Stimulated activated CD4-positive, alpha-beta T cell treated with anti-CD3 and anti-CD28 coated beads, Interleukin-4, amount 100 ng/mL, for 24 hours (primary cell): Measurements from ENCODE around the gene ELN.
"Not testable (repeated sequence)": the region's sequence is repeated elsewhere in the genome, so short reads cannot be mapped to it uniquely, and the experiment has no call there.

ENCODE experiments used
- DNase-seq: peaks from one replicate; pipeline ENCODE4 v3.0.0-alpha.2; 2020

The ELN gene

DNA sequence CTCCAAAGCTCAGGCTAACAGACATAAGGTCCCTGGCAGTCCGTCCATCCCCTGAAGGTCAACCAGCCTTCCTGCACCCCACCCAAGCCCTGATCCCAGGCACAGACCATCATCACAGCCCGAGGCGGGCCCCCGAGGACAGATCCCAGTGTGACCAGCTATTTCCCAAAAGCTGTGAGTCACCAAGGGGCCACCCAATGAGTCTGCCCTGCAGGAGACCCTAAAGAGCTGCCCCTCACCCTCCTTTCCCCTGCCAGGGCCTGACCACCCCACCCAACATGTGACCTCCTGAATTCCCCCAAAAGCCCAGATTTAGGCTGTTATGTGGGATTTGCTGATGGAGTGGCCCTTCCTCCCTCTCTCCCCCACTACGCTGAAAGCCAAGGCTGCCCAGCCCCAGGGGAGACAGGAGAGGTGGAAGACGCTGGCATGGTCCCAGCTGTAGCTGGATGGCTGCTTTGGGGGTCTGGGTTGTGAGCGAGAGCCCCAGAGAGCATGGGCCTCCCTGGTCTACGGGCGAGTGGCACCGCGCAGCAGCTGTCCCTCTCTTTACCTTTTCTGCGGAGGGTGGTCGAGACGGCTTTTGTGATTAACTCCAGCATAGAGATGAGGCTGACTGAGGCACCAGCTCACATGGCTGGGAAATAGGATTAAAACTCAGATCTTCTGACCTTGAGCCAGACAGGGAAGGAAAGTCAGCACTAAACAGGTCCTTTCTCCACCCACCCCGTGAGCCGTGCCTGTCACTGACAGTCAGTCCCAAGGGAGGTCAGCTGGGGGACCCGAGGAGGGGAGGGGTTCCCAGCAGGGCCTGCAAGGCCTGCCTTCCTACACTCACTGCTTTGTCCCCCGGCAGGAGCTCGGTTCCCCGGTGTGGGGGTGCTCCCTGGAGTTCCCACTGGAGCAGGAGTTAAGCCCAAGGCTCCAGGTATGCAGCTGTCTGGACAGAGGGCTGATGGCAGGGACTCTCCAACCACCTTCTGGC is 16.7 kb downstream of the ELN start:
- DNase-seq = no peak

- not testable (repeated sequence) for DNase-seq
Measured at GRCh38 chr7:74046581-74046980, 18.6 kb downstream of the ELN start.

DNA sequence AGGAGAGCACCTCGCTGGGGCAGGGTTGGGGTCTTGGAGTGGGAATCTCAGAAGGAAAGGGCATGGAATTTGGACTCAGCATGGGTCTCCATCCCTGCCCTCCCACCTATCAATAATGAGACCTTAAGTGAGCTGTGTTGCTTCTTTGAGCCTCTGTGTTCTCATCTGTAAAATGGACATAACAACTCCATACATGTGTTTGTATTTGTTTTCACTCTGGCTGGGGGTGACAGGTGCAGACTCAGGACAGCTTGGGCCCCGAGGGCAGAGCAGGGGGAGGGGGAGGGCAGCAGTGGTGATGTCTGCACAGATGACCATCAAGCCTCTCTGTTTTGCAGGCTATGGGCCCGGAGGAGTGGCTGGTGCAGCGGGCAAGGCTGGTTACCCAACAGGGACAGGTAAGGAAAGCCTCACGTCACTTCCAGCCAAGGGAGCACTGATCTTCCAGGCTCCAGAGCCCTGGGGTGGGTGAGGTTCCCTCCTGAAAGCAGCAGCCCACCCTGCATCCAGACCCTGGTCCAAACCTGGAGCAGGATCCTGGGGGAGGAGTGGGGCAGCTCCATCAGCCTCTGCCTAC is 19.9 kb downstream of the ELN start:
- no peak for DNase-seq

DNA sequence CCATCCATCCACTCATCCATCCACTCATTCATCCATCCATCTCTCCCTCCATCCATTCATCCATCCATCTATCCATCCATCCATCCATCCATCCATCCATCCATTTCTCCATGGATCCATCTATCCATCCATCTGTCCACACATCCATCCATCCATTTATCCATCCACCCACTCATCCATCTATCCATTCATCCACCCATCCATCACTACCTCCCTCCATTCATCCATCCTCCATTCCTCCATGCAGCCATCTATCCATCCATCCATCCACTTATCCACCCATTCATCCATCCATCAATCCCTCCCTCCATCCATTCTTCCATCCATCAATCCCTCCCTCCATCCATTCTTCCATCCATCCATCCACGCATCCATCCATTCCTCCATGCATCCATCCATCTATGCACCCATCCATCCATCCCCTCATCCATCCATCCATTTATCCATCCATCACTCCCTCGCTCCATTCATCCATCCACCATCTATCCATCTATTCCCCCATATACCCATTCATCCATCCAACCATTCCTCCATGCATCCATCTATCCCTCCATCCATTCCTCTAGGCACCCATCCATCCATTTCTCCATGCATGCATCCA is 21.1 kb downstream of the ELN start:
- DNase-seq = no peak

GRCh38 chr7:74049997-74050798 is 22.2 kb downstream of the ELN start:
- DNase-seq = no peak

DNA sequence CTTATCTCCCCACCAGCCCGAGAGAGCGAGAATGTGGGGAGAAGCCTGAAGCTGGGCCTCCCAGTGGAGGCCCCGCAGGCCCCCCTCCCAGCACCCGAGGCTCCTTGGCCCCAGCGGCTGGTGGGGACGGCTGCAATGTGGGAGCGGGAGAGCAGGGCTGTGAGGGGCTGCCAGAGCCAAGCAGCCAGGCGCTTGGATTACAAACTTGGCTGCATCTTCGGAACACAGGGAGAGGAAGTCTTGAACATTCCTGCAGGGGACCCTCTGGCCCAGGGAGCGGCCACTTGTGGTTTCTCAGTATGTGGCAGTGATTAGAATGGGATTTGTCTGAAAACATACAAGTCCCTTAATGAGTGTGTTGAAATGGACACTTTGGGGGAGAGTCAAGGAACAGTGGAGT is 23.2 kb downstream of the ELN start:
- DNase-seq = no peak

DNA sequence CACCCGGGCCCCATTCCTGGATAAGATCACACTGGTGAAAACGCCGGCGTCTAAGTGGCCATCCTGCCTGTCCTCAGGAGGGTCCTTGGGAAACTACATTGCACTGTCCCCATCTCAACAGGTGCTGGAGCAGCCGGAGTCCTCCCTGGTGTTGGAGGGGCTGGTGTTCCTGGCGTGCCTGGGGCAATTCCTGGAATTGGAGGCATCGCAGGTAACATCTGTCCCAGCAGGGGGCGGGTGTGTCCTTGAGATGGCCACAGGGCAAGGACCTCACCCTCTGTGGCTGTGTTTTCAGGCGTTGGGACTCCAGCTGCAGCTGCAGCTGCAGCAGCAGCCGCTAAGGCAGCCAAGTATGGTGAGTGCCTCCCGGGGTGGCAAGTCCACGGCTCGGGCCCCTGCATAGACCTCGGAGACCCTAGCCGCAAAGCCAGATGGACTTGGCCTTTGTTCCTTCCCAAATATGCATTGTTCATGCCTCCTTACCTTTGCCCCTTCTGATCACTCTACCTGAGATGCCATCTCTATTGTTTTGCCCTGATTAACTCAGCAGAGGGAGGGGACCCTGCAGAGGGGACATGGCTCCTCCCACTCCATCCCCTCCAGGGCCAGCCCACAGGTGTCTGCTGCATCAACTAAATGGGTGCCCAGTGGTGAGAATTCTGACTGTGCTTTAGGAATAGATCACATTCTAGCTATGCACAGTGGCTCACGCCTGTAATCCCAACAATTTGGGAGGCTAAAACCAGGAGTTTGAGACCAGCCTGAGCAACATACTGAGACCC is 23.8 kb downstream of the ELN start:
- no peak for DNase-seq

- no peak for DNase-seq
Measured at GRCh38 chr7:74052628-74053027, 24.7 kb downstream of the ELN start.

DNA sequence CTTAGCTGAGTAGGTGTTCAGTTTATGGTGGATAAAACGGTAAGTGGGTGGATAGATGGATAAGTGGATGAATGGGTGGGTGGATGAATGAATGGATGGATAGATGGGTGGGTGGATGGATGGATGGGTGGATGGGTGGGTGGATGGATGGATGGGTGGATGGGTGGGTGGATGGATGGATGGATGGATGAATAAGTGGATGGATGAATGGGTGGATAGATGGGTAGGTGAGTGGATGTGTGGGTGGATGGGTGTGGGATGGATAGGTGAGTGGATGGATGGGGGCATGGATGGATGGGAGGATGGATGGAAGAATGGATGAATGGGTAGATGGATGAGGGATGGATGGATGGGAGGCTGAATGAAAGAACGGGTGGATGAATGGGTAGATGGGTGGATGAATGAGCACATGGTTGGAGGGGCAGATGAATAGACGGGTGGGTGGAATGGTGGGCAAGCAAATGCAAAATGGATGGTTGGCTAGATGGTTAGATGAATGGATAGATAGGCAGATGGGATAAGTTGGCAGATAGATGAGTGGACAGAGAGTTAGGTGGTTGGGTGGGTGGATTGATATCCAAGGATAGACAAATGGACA is 25.7 kb downstream of the ELN start:
- no peak for DNase-seq

DNA sequence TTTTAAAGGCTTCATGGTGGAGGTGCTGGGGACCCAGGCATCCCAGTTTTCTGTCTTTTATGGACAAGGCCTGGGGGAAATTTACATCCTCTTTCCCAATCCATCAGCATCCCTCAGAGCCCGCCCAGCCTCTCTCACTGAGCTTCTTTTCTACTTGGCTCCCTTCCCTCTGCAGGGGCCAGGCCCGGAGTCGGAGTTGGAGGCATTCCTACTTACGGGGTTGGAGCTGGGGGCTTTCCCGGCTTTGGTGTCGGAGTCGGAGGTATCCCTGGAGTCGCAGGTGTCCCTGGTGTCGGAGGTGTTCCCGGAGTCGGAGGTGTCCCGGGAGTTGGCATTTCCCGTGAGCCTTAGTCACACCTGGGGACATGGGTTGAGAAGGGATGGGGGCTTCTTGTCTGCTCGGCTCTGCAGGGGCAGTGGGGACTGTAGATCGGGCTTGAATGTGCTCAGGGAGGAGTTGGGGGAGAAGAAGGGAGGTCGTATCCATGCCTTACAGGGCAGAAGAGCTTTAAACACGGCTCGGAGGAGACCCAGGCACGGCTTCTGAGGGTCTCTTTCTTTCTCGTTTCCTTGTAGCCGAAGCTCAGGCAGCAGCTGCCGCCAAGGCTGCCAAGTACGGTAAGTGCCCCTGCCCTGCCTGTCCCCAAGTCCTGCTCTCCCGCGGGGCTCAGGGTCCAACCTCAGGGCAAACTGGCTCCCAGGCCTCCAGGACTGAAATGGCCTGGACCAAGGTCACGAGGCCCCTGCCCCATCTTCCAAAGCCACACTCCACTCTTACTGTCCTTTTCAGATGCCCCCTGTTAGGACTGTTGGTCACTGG is 28.3 kb downstream of the ELN start:
- DNase-seq = no peak

DNA sequence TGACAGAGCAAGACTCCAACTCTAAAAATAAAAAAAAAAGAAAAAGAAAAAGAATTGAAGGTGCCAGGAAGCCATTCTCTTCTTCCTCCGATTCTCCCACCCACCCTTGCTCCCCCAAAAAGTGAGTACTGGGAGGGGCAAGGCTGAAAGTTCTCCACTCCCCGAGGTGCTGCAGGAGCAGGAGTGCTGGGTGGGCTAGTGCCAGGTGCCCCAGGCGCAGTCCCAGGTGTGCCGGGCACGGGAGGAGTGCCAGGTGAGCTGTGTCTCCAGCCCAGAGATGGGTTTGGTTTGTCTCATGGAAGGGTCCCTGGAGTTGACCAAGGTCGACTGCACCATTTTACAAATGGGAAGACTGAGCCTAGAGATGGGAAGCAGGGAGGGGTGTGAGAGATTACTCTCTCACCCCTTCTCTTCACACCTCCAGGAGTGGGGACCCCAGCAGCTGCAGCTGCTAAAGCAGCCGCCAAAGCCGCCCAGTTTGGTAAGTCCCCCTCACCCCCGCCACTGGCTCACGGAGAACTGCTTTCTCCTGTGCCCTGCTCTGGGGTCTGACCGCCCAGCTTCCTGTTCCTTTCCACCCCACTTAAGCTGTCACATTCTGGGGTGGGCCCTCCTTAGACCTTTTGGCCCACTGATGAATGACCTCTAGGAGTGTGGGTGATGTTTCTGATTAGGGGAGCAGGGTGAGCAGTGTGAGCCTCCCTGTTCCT is 29.4 kb downstream of the ELN start:
- DNase-seq = no peak

- DNase-seq = no peak
Measured at GRCh38 chr7:74057987-74058386, 30.0 kb downstream of the ELN start.

GRCh38 chr7:74058486-74058885 is 30.5 kb downstream of the ELN start:
- no peak for DNase-seq

- no peak for DNase-seq
Measured at GRCh38 chr7:74059037-74059436, 31.1 kb downstream of the ELN start.

- no peak for DNase-seq
Measured at GRCh38 chr7:74059681-74060588, 32.0 kb downstream of the ELN start.

DNA sequence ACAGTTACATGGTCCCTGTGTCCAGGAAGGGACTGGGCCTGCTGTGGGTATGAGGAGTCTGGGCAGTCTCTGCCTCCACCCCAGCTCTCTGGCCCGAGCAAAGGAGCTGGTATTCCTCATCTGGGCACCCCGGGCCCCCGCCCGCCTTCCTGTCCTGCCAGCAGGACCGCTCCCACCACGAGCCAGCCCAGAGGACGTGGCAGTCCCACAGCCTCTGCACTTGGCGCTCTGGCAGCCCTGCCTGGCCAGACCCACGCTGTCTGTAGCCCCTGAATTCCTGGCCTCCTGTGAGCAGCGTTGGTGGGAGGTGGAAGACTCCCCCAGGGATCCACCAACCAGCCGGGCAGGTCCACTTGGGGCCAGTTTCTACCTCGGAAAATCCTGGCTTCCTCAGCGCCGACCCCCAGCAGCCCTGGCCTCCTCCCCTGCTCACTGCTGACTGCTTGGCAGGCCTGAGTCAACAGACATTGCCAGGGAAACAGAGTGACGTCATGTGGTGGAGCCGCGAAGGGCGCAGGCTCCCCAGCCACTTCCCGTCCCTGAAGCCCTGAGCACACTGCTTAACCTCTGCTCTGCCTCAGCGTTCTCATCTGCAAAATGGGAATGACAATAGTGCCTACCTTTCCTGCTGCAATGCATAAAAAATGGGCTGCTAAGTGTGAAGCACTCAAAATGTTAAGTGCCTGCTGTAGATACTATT is 34.0 kb downstream of the ELN start:
- peak; percentile 63 for DNase-seq

DNA sequence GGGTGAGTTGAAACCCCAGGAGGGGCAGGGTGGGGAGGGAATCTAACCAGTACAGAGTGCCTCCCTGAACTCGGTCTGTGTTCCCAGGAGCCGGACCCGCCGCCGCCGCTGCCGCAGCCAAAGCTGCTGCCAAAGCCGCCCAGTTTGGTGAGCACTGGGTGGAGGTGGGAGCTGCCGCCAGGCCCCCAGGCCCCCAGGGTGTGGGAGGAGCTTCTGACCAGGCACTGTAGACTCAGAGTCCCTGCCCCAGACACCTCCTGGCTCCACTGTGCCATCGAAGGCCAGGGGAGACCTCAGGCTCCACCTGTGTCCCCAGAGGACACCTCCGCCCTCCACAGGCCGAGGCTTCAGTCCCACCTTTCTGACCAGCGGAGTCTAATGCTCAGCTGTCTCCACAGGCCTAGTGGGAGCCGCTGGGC is 35.3 kb downstream of the ELN start:
- DNase-seq = no peak

DNA sequence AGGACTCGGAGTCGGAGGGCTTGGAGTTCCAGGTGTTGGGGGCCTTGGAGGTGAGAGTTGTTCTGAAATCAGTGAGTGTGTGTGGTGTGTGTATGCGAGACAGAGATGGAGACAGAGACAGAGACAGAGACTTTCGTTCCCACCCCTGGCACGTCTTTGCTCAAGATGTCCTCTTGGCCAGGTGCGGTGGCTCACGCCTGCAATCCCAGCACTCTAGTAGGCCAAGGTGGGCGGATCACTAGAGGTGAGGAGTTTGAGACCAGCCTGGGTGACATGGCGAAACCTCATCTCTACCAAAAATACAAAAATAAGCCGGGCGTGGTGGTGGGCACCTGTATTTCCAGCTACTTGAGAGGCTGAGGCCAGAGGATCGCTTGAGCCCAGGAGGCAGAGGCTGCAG is 35.7 kb downstream of the ELN start:
- DNase-seq = no peak

DNA sequence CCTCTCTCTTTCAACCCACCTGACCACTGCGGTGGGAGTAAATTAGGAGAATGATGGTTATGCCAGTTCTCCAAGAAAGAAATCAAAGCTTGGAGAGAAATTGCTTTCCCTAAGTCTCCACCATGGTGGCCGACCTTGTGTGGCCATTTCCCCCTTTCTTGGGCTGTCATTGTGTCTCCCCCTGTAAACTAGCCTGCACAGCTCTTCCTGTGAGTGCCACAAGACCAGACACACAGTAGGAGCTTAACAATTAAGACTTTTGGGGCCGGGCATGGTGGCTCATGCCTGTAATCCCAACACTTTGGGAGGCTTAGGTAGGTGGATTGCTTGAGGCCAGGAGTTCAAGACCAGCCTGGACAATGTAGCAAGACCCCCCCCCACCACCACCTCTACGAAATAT is 36.7 kb downstream of the ELN start:
- DNase-seq = no peak
